NCI-H2107 treated with DMSO at 0.1 percent for 48 hours (cell line): Measurements from ENCODE around the gene PTPN7.
A peak's percentile ranks its signal among the peaks of the same experiment; 100 is the strongest.

Experiments used
- DNase-seq: peaks from one replicate; lab custom pipeline; 2025; ENCODE audit not compliant: unreplicated experiment; lab: John Stamatoyannopoulos, UW

PTPN7 gene

GRCh38 chr1:202107801-202108731 is 52.3 kb downstream of the PTPN7 start:
- peak; percentile 88 for DNase-seq

GRCh38 chr1:202107321-202107761 is 53.1 kb downstream of the PTPN7 start:
- DNase-seq, result peak; percentile 97

GRCh38 chr1:202106340-202107254 is 53.8 kb downstream of the PTPN7 start:
- DNase-seq, result peak; percentile 94

GRCh38 chr1:202105571-202106339 is 54.6 kb downstream of the PTPN7 start:
- DNase-seq, result peak; percentile 95

- no peak for DNase-seq
Measured at GRCh38 chr1:202104073-202104472, 56.3 kb downstream of the PTPN7 start.

- DNase-seq, result peak; percentile 73
Measured at GRCh38 chr1:202101184-202101583, 59.2 kb downstream of the PTPN7 start.
